Nephron progenitor cell (in vitro differentiated cells): ENCODE data around the gene ATP11C.
"Not testable (repeated sequence)": the region's sequence is repeated elsewhere in the genome, so short reads cannot be mapped to it uniquely, and the experiment has no call there.

Experiments used
- DNase-seq: peaks from one replicate; pipeline ENCODE4 v3.0.0; 2021
- H3K27ac Mint-ChIP-seq: 2 replicates; pipeline ENCODE4 v1.8.0; 2021; ENCODE audit warnings: mild to moderate bottlenecking, moderate library complexity, mixed read lengths
- H3K27me3 Mint-ChIP-seq: 2 replicates; pipeline ENCODE4 v1.8.0; 2021; ENCODE audit warnings: mild to moderate bottlenecking, low read depth, mixed read lengths; ENCODE audit not compliant: poor library complexity
- H3K36me3 Mint-ChIP-seq: 2 replicates; pipeline ENCODE4 v1.8.0; 2021; ENCODE audit warnings: low read depth, mixed read lengths
- H3K4me1 Mint-ChIP-seq: 2 replicates; pipeline ENCODE4 v1.8.0; 2021; ENCODE audit warnings: mixed read lengths
- H3K4me3 Mint-ChIP-seq: 2 replicates; pipeline ENCODE4 v1.8.0; 2021; ENCODE audit warnings: mild to moderate bottlenecking, moderate library complexity, mixed read lengths
- H3K9me3 Mint-ChIP-seq: 2 replicates; pipeline ENCODE4 v1.8.0; 2021; ENCODE audit warnings: mild to moderate bottlenecking, moderate library complexity, mixed read lengths
- TF ChIP-seq, protein P1 (sequence below): fragments of 200-600 bp; sonication (generic); IDR thresholded peaks from 2 replicates; pipeline ENCODE4 v1.5.0; 2021; ENCODE audit warnings: antibody characterized with exemption

ATP11C gene

DNA sequence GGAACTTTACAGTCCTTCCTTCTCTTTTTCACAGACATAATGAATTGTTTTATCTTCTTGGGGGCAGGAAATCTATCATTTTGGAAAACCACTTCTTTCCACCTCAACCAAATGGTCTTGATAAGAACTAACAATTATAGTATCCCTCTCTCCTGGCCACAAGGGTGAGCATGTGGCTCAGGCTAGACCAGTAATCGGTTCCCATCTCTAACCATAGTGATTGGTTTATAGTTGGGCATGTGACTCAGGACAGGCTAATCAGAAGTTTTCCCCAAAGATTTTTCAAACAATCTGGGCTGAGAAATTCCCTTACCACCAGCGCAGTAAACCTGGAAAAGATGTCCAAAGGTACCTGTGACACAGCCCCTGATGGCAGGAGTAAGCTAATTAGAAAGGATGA is 36.4 kb upstream of the ATP11C start:
- Mint-ChIP-seq H3K27ac (no peak overlapping the region), H3K4me1 (peaks cover 6% of the 10 kb centered on the region), H3K9me3 (peaks cover 25% of the 10 kb centered on the region), H3K27me3 (peaks cover 20% of the 10 kb centered on the region), H3K4me3 (no peak overlapping the region), H3K36me3 (no peaks in the 10 kb centered on the region)
- TF ChIP-seq, protein P1, sequence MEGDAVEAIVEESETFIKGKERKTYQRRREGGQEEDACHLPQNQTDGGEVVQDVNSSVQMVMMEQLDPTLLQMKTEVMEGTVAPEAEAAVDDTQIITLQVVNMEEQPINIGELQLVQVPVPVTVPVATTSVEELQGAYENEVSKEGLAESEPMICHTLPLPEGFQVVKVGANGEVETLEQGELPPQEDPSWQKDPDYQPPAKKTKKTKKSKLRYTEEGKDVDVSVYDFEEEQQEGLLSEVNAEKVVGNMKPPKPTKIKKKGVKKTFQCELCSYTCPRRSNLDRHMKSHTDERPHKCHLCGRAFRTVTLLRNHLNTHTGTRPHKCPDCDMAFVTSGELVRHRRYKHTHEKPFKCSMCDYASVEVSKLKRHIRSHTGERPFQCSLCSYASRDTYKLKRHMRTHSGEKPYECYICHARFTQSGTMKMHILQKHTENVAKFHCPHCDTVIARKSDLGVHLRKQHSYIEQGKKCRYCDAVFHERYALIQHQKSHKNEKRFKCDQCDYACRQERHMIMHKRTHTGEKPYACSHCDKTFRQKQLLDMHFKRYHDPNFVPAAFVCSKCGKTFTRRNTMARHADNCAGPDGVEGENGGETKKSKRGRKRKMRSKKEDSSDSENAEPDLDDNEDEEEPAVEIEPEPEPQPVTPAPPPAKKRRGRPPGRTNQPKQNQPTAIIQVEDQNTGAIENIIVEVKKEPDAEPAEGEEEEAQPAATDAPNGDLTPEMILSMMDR = no peak
- DNase-seq = no peak

DNA sequence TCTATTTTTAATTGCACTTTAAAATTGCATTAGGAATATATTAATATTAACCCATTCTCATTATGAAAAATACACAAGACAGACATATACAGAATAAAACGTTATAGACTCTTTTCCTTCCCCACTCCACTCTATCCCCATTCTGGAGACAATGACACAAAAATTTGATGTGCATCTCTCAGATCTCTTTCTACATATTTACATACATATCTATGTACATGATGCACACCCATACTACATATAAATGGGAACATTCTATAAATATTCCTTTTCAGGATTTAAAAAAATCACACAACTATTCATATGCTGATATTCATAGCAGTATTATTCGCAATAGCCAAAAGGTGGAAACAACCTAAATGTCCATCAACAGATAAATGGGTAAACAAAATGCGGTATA is 34.9 kb upstream of the ATP11C start:
- Mint-ChIP-seq H3K4me1 (peaks cover 6% of the 10 kb centered on the region), H3K27ac (no peak overlapping the region), H3K4me3 (no peak overlapping the region), H3K27me3 (peaks cover 12% of the 10 kb centered on the region), H3K9me3 (peaks cover 36% of the 10 kb centered on the region), H3K36me3 (no peaks in the 10 kb centered on the region)
- no peak for DNase-seq
- TF ChIP-seq, protein P1 = no peak

DNA sequence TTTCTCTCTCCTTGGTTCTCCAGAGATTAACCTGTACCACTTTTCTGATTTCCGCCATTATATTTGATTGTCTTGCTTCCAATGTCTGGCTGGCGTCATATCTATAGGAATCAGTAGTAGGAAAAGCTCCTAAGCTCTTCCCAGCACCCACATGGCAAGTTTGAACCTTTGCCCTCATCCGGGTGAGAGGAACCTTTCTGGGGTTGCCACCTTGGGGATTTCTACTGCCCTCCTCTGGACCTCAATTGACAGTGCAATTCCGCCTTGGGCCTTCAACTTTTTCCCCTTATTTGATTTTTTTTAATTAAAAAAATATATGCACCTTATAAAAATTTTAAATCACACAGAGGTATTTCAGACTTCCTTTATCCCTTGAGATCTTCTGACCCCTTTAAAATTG is 34.4 kb upstream of the ATP11C start:
- Mint-ChIP-seq H3K4me1 (peaks cover 6% of the 10 kb centered on the region), H3K4me3 (no peak overlapping the region), H3K27ac (no peak overlapping the region), H3K9me3 (peaks cover 36% of the 10 kb centered on the region), H3K36me3 (no peaks in the 10 kb centered on the region), H3K27me3 (peaks cover 12% of the 10 kb centered on the region)
- DNase-seq = no peak
- TF ChIP-seq, protein P1 = no peak

DNA sequence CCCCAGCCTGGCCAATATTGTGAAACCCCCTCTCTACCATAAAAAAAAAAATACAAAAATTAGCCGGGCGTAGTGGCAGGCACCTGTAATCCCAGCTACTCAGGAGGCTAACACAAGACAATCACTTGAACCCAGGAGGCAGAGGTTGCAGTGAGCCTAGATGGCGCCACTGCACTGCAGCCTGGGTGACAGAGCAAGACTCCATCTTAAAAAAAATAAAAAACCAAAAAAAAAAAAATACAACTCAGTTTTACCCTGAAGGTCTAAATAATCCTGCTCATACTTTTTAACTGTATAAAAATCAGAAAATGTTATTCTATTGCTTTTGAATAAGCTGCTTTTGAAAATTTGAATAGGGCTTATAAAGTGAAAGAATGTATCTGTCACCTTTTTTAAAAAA is 33.3 kb upstream of the ATP11C start:
- DNase-seq = peak; percentile 3
- peaks cover 42% of the 10 kb centered on the region for H3K9me3 Mint-ChIP-seq
- not testable (repeated sequence) for H3K4me1 Mint-ChIP-seq, H3K36me3 Mint-ChIP-seq, H3K4me3 Mint-ChIP-seq, H3K27ac Mint-ChIP-seq, H3K27me3 Mint-ChIP-seq

DNA sequence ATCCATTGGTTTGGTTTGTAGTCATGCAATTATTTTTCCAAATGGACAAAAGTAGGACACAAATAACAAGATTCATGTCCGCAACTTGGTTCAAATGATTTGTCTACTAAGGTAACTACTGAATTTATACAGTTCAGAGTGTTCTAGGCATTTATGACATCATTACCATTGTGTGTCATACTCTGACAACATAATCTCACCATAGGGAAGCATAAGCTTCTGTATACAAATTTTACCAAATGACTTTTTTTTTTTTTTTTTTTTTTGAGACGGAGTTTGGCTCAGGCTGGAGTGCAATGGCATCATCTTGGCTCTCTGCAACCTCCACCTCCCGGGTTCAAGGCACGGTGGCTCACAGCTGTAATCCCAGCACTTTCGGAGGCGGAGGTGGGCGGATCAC is 32.6 kb upstream of the ATP11C start, which contains the start of gene CXorf66:
CXorf66 (minus strand) TSS at position 101 of the 400 bp plus-strand sequence; CDS start at position 76, 25 bp downstream.
- H3K4me1 Mint-ChIP-seq = peaks cover 3% of the 10 kb centered on the region
- H3K27me3 Mint-ChIP-seq = peaks cover under 1% of the 10 kb centered on the region
- H3K27ac Mint-ChIP-seq = no peak within 1 kb of the TSS
- H3K36me3 Mint-ChIP-seq = no peaks in the 10 kb centered on the region
- TF ChIP-seq, protein P1 = no peak
- no peak for DNase-seq
- peaks cover 38% of the 10 kb centered on the region for H3K9me3 Mint-ChIP-seq
- H3K4me3 Mint-ChIP-seq = no peak within 1 kb of the TSS

DNA sequence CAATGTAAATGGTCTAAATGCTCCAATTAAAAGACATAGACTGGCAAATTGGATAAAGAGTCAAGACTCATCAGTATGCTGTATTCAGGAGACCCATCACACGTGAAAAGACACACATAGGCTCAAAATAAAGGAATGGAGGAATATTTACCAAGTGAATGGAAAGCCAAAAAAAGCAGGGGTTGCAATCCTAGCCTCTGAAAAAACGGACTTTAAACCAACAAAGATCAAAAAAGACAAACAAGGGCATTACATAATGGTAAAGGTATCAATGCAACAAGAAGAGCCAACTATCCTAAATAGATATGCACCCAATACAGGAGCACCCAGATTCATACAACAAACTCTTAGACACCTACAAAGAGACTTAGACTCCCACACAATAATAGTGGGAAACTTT is 28.2 kb upstream of the ATP11C start:
- not testable (repeated sequence) for H3K4me1 Mint-ChIP-seq, H3K4me3 Mint-ChIP-seq, H3K27ac Mint-ChIP-seq, H3K36me3 Mint-ChIP-seq, H3K27me3 Mint-ChIP-seq, DNase-seq
- H3K9me3 Mint-ChIP-seq = peaks cover 52% of the 10 kb centered on the region

DNA sequence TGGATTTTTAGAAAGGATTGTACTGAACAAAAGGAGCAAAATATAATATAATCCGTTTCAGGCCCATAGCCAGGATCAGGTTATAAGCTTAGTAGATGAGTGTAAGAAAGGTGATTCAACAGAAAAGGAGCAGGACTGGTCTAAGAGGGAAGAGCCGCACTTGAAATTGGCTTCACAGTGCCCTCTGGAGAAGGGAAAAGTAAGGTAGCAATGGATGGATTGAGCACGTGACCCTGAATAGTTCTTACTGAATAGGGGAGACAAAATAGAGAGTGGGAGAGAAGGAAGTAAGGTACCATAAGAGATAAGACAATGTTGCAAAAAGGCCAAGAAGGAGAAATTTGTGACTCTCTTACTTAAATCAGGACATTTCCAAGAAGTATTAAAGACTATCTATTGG is 16.9 kb upstream of the ATP11C start:
- no peak for DNase-seq
- H3K4me3 Mint-ChIP-seq = no peak overlapping the region
- H3K36me3 Mint-ChIP-seq = no peaks in the 10 kb centered on the region
- peaks cover 33% of the 10 kb centered on the region for H3K9me3 Mint-ChIP-seq
- TF ChIP-seq, protein P1 = no peak
- H3K27me3 Mint-ChIP-seq = no peaks in the 10 kb centered on the region
- no peaks in the 10 kb centered on the region for H3K4me1 Mint-ChIP-seq
- no peak overlapping the region for H3K27ac Mint-ChIP-seq
